Esophagus squamous epithelium (tissue), 5 donors: ENCODE measurements around the gene FEZ2. TPM values are rescaled to one million over a fixed set of nuclear protein-coding genes. Genes with fewer than 3 reads are reported as not detected.

Experiments
- DNase-seq: peaks from one replicate; lab custom pipeline; 2025; lab: John Stamatoyannopoulos, UW
- H3K27ac ChIP-seq, 4 donors: fragments of 200-600 bp; sonication (generic); one replicate each; pipeline ENCODE4 v1.5.1; 2016 to 2019; ENCODE audit warnings: mild to moderate bottlenecking in 1 of 4
- H3K27me3 ChIP-seq, 4 donors: fragments of 200-600 bp; sonication (generic); 1 replicate in 3 of 4; 2 replicates in 1 of 4; pipeline versions ENCODE4 v1.5.1 to v1.6.0; 2017 to 2021; ENCODE audit warnings: antibody characterized with exemption in 1 of 4
- H3K36me3 ChIP-seq, 3 donors: fragments of 200-600 bp; sonication (generic); one replicate each; pipeline ENCODE4 v1.5.1; 2016 to 2019
- H3K4me1 ChIP-seq, 3 donors: fragments of 200-600 bp; sonication (generic); one replicate each; pipeline ENCODE4 v1.5.1; 2017 to 2019
- H3K4me3 ChIP-seq, 4 donors: fragments of 200-600 bp; sonication (generic); 1 replicate in 3 of 4; 2 replicates in 1 of 4; pipeline ENCODE4 v1.5.1; 2016 to 2019; ENCODE audit warnings: mild to moderate bottlenecking in 2 of 4, moderate library complexity in 1 of 4
- H3K9me3 ChIP-seq, 3 donors: fragments of 200-600 bp; sonication (generic); one replicate each; pipeline ENCODE4 v1.5.1; 2016 to 2019
- CTCF ChIP-seq, 6 experiments: fragments of 450-650 bp in 4 of 6; fragments of 200-600 bp in 2 of 6; sonication (generic) in 2 of 6; IDR thresholded peaks; one replicate each; pipeline ENCODE4 v1.5.1; 2016 to 2019; ENCODE audit warnings: antibody characterized with exemption in 6 of 6, mild to moderate bottlenecking in 4 of 6, moderate library complexity in 4 of 6
- POLR2A ChIP-seq, 4 donors: fragments of 450-650 bp; IDR thresholded peaks; one replicate each; pipeline ENCODE4 v1.6.1; 2017; ENCODE audit warnings: antibody characterized with exemption in 4 of 4, mild to moderate bottlenecking in 4 of 4, moderate library complexity in 3 of 4
- WGBS, 2 donors: methylation state at CpG; one replicate each; pipeline ENCODE4 v1.1.5; 2018; 5-methylcytosine and 5-hydroxymethylcytosine counted together
- intact Hi-C: fragments of 100-400 bp; cut with DNase I; formaldehyde crosslinking; loops from one replicate; pipeline ENCODE4 v1.15.0; 2022
- total RNA-seq, 4 donors: library from RNA; depleted of rRNA; stranded (reverse); fragments of >200 nt; gene quantifications; one replicate each; pipeline ENCODE4 v1.1.0, GENCODE V29; 2016
- donor health status: DM: yes; HTN: yes; CAD: no.

Gene FEZ2
- total RNA-seq = 10 to 100 TPM in 3 of 4 donors, 1 to 10 TPM in 1; 9.2 to 34.9 (median 26.4) TPM

DNA sequence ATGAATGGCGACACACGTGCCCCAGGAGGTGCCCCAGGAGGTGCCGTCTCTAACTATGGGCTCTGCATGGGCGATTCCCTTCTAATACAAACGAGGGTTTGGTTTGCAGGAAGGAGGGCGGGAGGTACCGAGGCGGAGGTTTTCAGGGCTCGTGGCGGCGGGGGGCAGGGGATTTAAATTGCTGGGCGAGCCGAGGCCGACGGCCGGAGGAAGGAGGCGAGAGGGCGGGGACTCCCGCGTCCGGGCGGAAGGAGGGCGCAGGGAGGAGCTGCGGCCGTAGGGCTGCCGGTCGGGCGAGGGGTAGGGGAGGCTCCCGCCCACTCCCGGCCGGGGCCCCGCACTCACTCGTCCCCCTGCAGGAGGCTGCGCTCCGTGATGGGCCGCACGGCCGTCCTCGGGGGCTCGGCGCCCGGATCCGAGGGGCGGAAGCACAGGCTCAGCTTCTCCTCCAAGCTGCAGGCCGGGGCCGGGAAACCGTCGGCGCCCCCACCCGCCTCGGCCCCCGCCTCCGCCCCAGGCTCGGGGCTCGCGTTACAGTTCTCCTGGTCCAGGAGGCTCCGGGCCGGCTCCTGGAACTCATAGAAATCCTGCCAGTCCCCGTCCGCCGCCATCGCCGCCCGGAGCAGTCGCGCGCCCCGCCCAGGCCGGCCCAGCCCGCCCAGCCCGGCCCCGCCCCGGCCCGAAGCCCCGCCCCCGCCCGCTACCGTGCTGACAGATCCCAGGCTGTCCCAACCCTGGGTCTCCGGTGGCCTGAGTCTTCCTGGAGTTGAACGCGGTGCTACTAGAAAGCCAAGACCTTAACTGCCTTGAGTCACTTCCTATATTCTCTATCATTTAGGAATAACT is at the start of gene FEZ2:
Gene FEZ2, minus strand, starts transcription at position 637 of the 846 bp plus-strand sequence. Its CDS starts 26 bp downstream, at position 611.
- Histone ChIP-seq H3K27me3 (no peaks in the 10 kb centered on the region), H3K9me3 (no peaks in the 10 kb centered on the region), H3K4me3 (peak within 1 kb of the TSS; percentile 95 to 100 (median 99)), H3K4me1 (peaks cover 8 to 37% (median 16%) of the 10 kb centered on the region in 3 donors), H3K36me3 (no peaks in the 10 kb centered on the region), H3K27ac (peak within 1 kb of the TSS; percentile 94 to 98 (median 98))
- intact Hi-C loops = no loop called here
- no peak for DNase-seq
- TF ChIP-seq CTCF (IDR thresholded peaks at IDR 0.05) (no peak), POLR2A (IDR thresholded peaks at IDR 0.05) (peak in 2 of 4 donors; percentile 19 to 35)
- 0% methylated on average over 4 to 6 of the region's 81 CpGs for WGBS, 2 donors

GRCh38 chr2:36634981-36635597 is 37.1 kb upstream of the FEZ2 start:
- no peaks in the 10 kb centered on the region for H3K4me1 ChIP-seq
- 56 to 65% methylated on average over 3 of the region's 3 CpGs for WGBS, 2 donors
- intact Hi-C loops = no loop called here
- H3K9me3 ChIP-seq = no peaks in the 10 kb centered on the region
- TF ChIP-seq POLR2A (IDR thresholded peaks at IDR 0.05) (no peak), CTCF (IDR thresholded peaks at IDR 0.05) (no peak)
- no peak overlapping the region for H3K27ac ChIP-seq
- no peaks in the 10 kb centered on the region for H3K36me3 ChIP-seq
- H3K4me3 ChIP-seq = no peak overlapping the region
- no peaks in the 10 kb centered on the region for H3K27me3 ChIP-seq
- no peak for DNase-seq

- no peaks in the 10 kb centered on the region for H3K36me3 ChIP-seq
- intact Hi-C loops = no loop called here
- H3K27ac ChIP-seq = no peak overlapping the region
- no peak for DNase-seq
- no peaks in the 10 kb centered on the region for H3K9me3 ChIP-seq
- no peak overlapping the region for H3K4me3 ChIP-seq
- WGBS, 2 donors = 69 to 88% methylated on average over 2 of the region's 2 CpGs
- TF ChIP-seq POLR2A (IDR thresholded peaks at IDR 0.05) (no peak), CTCF (IDR thresholded peaks at IDR 0.05) (no peak)
- H3K4me1 ChIP-seq = no peaks in the 10 kb centered on the region
- no peaks in the 10 kb centered on the region for H3K27me3 ChIP-seq
Observed at GRCh38 chr2:36633470-36634092, 35.6 kb upstream of the FEZ2 start.

DNA sequence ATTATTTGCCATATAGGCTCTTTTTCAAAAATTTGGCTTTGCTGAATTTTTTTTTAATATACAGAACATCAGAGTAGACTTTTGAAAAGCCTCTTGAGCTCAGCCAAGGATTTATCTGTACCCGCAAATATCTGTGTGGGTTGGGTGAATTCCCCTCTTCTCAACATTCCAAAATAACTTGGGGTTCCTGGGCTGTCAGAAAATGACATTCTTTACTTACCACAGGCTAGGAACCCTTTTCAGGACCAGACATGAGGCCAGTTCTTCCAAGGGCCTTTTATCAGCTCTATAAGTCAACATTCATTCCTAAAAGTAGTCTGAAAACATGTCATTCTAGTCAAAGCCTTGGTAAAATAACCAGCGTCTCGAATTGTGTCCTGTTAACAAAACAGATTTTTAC is 28.8 kb upstream of the FEZ2 start:
- Histone ChIP-seq H3K9me3 (peaks cover 0 to 9% (median 9%) of the 10 kb centered on the region in 3 donors), H3K4me3 (no peak overlapping the region), H3K4me1 (no peaks in the 10 kb centered on the region), H3K27ac (no peak overlapping the region), H3K27me3 (no peaks in the 10 kb centered on the region), H3K36me3 (no peaks in the 10 kb centered on the region)
- WGBS, 2 donors = 87 to 93% methylated on average over 3 of the region's 3 CpGs
- DNase-seq = no peak
- TF ChIP-seq POLR2A (IDR thresholded peaks at IDR 0.05) (no peak), CTCF (IDR thresholded peaks at IDR 0.05) (no peak)
- intact Hi-C loops = no loop called here
